HEK293 (cell line): ENCODE data around the gene ZSCAN5B.

Source experiments
- PRDM6 ChIP-seq: fragments of 450-650 bp; formaldehyde crosslinking; IDR thresholded peaks from 2 replicates; pipeline ENCODE4 v1.5.1; 2017; ENCODE audit warnings: missing biosample characterization, missing genetic modification characterization
- TF ChIP-seq, protein P1 (sequence below): fragments of 450-650 bp; formaldehyde crosslinking; IDR thresholded peaks from 2 replicates; pipeline ENCODE4 v1.5.1; 2016; ENCODE audit warnings: missing biosample characterization, missing genetic modification characterization
- TF ChIP-seq, protein P2 (sequence below): fragments of 450-650 bp; formaldehyde crosslinking; IDR thresholded peaks from 2 replicates; pipeline ENCODE4 v1.5.1; 2016; ENCODE audit warnings: missing biosample characterization, missing genetic modification characterization

GRCh38 chr19:56139847-56140582 is 57.6 kb downstream of the ZSCAN5B start:
- TF ChIP-seq, protein P1, sequence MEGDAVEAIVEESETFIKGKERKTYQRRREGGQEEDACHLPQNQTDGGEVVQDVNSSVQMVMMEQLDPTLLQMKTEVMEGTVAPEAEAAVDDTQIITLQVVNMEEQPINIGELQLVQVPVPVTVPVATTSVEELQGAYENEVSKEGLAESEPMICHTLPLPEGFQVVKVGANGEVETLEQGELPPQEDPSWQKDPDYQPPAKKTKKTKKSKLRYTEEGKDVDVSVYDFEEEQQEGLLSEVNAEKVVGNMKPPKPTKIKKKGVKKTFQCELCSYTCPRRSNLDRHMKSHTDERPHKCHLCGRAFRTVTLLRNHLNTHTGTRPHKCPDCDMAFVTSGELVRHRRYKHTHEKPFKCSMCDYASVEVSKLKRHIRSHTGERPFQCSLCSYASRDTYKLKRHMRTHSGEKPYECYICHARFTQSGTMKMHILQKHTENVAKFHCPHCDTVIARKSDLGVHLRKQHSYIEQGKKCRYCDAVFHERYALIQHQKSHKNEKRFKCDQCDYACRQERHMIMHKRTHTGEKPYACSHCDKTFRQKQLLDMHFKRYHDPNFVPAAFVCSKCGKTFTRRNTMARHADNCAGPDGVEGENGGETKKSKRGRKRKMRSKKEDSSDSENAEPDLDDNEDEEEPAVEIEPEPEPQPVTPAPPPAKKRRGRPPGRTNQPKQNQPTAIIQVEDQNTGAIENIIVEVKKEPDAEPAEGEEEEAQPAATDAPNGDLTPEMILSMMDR = no peak
- no peak for TF ChIP-seq PRDM6 (tag by site-specific recombination)
- TF ChIP-seq, protein P2, sequence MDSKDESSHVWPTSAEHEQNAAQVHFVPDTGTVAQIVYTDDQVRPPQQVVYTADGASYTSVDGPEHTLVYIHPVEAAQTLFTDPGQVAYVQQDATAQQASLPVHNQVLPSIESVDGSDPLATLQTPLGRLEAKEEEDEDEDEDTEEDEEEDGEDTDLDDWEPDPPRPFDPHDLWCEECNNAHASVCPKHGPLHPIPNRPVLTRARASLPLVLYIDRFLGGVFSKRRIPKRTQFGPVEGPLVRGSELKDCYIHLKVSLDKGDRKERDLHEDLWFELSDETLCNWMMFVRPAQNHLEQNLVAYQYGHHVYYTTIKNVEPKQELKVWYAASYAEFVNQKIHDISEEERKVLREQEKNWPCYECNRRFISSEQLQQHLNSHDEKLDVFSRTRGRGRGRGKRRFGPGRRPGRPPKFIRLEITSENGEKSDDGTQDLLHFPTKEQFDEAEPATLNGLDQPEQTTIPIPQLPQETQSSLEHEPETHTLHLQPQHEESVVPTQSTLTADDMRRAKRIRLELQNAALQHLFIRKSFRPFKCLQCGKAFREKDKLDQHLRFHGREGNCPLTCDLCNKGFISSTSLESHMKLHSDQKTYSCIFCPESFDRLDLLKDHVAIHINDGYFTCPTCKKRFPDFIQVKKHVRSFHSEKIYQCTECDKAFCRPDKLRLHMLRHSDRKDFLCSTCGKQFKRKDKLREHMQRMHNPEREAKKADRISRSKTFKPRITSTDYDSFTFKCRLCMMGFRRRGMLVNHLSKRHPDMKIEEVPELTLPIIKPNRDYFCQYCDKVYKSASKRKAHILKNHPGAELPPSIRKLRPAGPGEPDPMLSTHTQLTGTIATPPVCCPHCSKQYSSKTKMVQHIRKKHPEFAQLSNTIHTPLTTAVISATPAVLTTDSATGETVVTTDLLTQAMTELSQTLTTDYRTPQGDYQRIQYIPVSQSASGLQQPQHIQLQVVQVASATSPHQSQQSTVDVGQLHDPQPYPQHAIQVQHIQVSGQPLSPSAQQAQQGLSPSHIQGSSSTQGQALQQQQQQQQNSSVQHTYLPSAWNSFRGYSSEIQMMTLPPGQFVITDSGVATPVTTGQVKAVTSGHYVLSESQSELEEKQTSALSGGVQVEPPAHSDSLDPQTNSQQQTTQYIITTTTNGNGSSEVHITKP (tag by site-specific recombination) = no peak
